ENCODE measurements around the gene PIAS4.

- TF ChIP-seq CTCF (IDR thresholded peaks at IDR 0.05) (no peak), POLR2AphosphoS5 (IDR thresholded peaks at IDR 0.05) (no peak)
These were observed 77.0 kb downstream of the PIAS4 start for GRCh38 chr19:4084547-4084877.
